GM23338 (cell line): ENCODE results near the gene USP48.

Source experiments
- CTCF ChIP-seq, 2 experiments: fragments of 200-600 bp in 1 of 2; sonication (generic) in 1 of 2; conservative IDR thresholded peaks; 2 replicates each; pipeline versions ENCODE4 v1.5.1 to v1.6.1; 2016 to 2017; ENCODE audit warnings: antibody characterized with exemption in 2 of 2, low read depth in 2 of 2, mild to moderate bottlenecking in 2 of 2, moderate library complexity in 1 of 2
- NANOG ChIP-seq: IDR thresholded peaks from 2 replicates; pipeline ENCODE4 v1.6.1; 2016; ENCODE audit warnings: antibody characterized with exemption, borderline replicate concordance

GRCh38 chr1:21637514-21637913 is 145.4 kb downstream of the USP48 start:
- TF ChIP-seq NANOG, result no peak
- no peak for TF ChIP-seq CTCF (conservative IDR thresholded peaks at IDR 0.05; ENCODE audit: low read depth in 2 of 2)
